Stimulated activated CD8-positive, alpha-beta memory T cell treated with anti-CD3 and anti-CD28 coated beads, Interleukin-12 subunit alpha, Interleukin-12 subunit beta, amount 100 ng/mL, for 4 hours (primary cell): ENCODE data around the gene RER1.

Source experiments
- DNase-seq: peaks from one replicate; pipeline ENCODE4 v3.0.0-alpha.2; 2020; ENCODE audit warnings: low read depth

The RER1 gene

DNA sequence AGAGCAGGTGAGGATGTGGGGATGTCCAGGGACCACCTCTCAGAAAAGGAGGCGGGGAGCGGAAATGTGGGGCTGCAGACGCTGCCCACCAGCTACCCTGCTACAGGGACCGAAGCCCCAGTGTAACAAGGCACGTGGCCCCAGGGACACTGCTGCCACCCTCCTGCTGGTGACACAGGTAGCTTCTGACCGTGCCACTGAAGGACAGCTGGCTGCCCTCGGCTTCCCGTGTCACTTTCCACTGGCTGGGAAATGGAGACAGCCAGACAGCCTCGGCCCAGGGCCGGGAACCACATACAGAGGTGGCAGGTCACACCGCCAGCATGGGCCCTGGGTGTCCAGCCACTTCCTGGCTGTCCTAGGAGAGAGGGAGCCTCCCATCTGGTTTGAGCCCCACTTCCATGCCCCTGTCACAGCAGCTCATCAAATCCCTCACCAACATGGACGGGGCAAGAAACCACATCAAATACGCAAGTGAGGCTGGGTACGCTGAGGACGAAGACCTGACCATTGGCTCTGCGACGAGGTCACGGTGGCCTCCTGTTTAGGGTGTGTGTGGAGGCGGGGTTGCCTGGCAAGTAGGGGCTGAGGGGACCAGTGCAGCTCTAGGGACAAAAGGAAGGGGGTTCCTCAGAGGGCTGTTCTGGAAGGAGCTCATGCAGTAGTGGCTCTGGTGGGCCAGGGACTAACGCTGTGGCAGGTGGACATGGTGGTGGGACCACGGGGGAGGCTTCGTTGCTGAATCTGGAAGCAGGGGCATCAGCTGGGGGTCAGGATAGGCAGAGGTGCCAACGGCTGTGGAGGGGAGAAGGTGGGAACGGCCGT lies 15.7 kb downstream of the RER1 start:
- no peak for DNase-seq

DNA sequence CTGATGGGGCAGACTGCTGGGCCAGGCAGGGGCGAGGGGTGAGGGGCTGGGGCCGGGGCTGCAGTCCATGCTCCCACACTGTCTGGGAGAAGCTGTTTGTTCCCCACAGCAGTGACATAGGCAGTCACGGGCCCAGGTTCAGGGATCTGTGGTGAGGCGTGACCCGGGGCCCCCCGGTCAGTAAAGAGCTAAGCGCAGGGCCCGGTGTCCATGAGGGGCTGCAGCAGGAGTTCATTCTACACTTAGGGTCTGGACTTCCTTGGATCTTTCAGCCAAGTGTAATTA lies 16.3 kb downstream of the RER1 start:
- no peak for DNase-seq

DNA sequence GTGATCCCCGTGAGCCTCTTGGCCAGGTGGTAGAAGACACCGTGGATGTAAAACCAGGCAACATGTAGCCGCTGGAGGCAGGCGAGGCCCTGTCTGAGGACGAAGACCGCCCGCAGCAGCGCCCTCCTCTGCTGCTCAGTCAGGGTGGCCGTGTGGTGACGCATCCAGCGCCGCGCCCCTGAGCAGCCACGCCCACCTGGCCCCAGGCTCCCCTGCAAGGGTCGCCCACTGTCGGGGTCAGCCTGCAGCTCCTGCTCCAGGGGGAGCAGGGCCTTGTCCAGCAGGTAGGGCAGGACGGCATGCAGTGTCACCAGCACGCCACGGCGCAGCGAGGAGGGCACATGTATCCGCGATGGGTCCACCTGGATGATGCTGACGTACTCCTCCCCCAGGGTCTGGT lies 16.8 kb downstream of the RER1 start:
- no peak for DNase-seq

DNA sequence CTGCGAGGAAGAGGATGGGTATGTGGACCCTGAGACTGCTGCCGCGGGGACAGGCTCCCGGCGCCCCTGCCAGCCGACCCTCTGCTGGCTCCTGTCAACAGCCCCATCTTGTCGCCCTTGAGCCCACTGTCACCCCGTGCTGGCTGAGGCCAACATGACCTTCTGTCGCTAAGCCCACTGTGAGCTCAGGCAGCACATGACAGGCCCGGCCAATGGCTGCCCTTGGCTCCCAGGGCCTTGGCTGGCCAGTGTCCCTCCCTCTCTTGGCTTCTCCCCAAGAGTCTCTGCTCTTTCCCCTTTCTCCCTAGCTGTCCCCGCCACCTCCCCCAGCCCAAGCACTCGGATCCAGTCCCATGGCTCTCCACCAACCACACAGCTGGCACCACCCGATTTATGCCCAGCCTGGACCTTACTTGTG lies 17.2 kb downstream of the RER1 start:
- no peak for DNase-seq

DNA sequence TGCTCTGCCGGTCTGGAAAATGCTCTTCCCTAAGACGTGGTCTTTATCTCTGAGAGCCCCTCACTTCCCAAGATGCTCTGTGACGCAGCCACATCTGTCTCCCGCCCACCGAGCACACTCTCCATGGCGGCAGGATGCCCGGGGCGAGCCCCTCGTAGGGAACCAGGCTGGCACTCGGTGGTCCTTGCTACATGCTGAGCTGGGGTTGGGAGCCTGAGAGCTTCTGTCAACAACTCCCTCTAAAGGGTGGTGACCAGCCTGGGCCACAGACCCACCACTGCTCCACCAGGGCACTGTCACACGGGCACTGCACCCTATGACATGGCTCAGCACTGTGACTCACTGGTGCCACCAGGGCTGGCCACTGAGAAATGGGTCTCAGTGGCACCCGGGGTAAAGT lies 18.1 kb downstream of the RER1 start:
- no peak for DNase-seq

DNA sequence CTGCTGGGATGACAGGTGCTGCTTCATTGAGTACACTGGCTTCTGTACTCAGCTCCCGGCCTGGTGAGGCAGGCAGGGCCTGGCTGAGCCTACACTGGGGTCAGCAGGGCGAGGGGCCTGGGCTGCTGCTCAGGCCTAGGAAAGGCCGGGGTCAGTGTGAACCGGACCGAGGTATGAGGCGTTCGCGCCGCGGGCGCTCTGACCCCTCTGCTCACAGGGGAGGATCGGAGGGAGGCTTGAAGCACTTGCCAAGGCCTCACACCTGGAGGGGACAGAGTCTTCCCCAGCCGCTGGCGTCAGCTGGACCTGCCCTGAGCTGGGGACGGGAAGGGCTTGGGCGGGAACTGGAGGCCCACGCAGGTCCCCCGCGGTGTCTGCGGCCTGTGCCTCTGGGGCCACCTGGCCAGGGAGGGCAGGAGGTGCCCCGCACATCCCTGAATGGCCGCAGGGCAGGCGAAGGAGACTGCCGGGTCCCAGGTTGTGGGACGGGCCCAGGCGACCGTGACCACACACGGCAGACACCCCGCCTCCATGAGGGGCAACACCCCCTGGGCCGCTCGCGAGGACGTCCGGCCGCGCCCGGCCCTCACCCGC lies 20.3 kb downstream of the RER1 start:
- DNase-seq: no peak

DNA sequence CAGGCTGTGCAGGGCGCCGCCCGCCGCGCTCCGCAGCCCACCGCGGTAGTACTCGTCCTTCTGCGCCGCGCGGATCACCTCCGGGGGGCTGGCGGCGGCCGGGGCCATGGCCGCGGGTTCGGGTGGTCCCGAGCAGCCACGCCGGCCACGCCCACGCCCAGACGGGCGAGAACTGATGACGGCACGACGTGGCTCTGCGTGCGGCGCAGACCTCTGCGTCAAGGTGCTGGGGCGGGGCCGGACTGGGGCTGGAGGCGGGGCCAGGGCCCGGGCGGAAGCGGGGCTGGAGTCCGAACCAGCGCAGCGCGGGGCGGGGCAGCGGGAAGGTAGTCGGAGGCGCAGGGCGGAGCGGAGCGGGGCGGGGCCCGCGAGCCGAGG lies 20.7 kb downstream of the RER1 start, which contains the start of gene PEX10:
PEX10 (minus strand) TSS at position 170 of the 378 bp plus-strand sequence; CDS start at position 108, 62 bp downstream.
- peak; percentile 100 for DNase-seq

DNA sequence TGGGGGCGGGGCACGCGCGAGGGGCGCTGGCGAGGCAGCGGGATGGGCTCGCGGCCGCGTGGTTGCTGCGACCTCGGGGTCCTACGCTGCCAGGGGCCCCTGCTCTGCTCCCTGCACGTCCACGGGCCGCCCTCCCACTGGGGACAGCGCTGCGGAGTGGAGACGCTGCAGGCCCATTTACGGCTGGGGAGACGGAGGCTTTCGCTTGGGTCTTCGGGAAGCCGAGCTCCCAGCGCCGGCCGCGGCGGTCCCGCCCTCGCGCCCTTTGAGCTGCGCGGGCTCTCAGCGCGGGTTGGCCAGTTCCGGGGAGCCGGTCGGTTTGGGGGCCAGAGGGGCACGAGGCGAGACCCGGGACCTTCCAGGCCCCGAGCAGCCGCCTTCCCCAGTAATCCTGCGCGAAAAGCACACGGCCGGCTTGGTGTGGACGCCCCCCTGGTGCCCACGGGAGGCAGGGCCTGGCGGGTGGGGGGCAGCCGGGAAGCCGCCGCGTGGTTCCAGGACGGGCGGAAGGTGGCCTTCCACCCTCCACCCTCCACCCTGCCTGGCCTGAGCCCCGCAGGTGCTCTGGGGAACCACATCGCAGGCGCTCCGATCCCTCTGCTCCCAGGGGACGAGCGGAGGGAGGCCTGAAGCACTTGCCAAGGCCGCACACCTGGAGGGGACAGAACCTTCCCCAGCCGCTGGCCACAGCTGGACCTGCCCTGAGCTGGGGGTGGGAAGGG lies 21.3 kb downstream of the RER1 start:
- no peak for DNase-seq

DNA sequence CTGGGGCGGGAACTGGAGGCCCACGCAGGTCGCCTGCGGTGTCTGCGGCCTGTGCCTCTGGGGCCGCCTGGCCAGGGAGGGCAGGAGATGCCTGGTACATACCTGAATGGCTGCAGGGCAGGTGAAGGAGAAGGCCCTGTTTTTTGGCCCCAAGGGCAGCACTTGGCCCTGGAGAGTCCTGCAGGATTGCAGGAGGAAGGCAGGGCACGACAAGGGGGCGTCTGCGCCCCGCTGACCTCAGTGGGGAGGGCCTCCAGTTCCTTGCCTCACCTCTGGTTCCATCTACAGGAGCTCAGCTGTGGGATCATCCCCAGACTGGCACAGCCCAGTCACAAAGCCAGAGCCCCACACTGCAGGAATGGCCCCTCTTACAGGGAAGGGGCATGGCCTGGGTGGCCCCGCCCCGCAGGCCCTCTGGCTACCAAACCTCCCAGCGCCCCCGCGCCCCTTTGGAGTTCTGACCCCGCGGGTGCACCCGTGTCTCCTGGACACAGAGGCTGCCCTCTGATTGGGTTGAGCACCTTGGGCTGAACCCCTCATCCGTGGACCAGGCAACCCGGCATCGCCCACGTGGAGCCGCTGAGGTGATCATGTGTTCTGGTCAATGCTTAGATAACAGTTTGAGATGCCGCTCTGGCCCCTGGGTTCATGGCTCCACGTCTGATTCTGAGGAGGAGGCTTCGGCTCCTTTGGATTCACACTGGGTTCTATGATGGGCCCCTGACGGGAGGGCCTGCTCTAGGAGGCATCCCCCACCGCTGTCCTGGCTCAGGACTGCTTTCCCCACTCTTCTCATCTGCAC lies 22.1 kb downstream of the RER1 start:
- no peak for DNase-seq

DNA sequence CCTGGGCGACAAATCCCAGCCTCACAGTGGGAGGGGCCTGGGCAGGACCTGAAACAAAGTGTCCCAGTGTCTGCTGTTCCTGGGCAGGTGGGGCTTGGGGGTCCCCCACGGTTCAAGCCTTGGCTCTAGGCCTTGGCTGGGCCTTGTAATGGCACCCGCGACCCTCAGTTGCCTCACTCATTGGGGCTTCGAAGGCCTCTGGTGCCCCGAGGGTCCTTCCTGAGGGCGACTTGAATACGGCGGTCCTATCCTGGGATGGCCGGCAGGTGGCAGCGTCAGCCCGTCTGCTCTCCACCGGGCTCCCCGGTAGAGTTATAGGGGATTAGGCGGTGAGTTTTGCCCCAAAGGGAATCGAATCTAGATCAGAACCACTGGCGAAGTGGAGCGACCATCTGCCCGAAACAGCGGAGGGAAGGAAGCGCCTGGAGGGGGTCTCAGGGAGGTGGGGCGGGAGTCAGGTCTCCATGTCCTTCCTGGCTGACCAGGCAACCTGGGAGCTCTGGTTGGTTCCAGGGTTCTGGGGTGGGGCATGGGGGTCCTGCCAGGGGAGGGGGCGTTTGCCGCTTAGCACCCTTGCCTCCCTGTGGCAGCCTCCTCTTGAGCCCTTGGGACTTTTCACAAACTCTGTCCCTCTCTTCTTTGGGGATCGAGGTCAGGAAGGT lies 22.8 kb downstream of the RER1 start:
- peak; percentile 65 for DNase-seq

DNA sequence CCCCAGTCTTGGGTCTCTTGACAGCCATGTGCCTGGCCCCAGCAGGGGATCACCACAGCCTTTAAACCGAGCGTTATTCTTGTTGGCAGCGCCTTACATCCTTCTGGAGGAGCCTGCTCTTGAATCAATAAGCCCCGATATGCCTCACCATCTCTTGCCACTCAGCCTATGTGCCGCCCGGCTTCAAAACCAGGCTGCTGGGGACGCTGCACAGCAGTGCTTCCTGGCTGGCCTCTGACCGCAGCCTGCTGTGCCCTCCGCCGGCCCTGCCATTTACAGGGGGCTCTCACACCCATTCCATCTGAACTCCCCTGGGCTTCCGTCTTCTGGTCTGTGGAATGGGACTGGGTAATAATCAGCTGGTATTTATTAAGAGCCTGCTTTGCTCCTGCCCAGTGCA lies 23.7 kb downstream of the RER1 start:
- DNase-seq: no peak

DNA sequence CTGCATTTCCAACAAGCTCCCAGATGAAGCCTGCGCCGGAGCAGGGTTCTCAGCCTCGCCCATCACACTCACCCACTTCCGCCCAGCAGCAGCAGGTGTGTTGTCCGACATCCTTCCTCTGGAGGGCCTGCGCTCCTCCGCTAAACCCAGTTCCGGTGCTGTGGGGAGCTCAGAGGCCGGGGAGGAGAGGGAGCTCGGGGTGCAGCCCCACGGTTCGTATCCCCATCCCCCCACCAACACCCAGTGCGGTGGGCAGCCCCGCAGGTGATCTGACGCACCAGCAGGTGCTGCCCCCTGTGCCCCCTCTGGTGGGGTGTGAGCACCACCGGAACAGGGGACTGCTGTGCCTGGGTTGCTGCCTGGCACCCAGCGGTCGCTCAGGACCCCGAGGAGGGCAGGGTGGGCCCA lies 24.2 kb downstream of the RER1 start:
- peak; percentile 29 for DNase-seq

DNA sequence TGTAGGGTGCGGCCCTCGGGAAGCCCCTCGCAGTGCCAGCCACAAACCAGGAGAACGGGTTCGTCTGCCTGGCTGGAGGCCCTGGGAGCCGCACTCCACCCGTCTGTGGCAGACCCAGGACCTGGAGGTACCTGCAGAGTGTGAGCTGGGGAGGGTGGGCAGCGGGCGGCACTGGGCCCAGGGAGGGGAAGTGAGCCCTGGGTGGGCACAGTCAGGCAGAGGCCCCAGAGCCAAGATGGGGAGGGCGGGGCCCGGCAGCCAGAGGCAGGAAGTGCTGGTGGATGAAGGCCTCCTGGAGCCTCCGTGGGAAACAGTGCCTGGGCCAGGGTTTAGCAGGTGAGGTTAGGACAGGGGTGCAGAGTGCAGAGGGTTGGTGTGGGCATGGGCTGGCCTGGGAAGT lies 24.8 kb downstream of the RER1 start:
- DNase-seq: no peak

DNA sequence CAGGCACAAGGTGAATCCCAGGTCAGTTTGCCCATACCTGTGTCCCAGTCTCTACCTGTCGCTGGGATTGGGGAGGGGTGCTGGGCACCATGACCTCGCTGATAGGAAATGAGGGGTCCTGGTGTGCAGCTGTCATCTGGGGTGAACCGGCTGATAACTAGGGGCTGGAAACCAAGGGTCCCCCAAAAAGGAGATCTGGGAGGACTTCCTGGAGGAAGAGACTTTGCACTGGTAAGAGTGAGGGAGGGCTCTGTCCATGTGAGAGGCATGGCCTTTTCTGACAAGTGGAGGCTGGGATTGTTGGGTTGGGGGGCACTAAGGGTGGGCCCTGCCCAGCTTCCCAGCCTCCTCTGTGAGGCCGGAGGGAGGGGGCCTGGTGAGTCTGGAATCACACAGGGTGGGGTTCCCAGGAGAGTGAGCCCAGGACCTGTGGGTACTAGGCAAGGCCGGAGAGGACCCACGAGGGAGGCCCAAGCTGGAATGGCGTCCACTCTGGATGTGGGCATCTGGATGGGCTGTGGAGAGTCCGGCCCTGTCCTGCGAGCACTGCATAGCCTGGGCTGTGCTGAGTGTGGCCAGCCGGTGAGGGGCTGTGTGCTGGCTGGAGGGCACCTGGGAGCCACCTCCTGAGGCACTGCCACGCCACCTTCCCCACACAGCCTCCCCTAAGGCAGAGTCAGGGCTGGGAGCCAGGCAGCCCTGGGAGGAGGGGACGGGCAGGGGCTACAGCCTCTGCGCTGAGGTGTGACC lies 25.6 kb downstream of the RER1 start:
- DNase-seq: no peak

DNA sequence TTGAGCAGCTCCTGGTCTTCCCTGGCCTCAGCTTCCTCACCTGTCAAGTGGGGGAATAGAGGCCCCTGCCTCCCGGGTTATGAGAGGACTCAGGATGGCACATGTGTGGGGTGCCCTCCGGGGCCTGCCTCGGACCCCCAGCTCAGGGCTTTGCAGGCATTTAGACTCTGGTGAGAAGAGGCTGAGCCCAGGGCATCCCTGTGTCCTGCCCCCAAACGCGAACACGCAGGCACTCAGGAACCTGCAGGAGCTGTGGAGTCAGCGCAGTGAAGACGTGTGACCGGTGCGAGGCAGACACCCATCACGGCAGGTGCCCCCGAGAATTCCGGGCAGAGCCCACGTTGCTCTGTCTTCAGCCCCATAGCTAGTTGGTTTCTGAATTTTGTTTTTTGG lies 26.2 kb downstream of the RER1 start:
- DNase-seq: no peak

DNA sequence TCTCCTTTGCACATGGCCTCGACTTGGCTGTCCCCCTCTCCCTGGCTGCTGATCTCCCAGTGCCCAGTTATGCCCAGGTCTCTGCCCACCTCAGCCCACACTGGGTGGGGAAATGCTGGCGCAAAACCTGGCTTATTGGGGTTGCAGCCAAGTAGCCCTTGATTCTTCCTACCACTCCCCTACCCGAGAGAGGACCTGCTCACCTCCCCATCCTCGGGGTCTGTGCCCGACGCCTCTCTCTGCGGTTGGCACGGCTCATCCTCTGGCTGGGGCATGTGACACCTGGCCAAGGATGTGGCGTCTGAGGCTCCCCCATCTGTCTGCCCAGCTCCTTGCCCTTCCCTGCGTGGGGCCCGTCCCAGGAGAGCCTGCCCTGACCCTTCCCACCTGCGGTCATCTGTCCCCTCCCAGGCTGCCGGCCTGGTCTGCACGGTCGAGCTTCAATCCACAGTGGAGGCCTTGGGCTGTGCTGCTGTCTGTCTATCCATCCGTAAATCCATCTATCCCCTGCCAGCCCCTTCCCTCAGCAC lies 27.2 kb downstream of the RER1 start:
- no peak for DNase-seq

DNA sequence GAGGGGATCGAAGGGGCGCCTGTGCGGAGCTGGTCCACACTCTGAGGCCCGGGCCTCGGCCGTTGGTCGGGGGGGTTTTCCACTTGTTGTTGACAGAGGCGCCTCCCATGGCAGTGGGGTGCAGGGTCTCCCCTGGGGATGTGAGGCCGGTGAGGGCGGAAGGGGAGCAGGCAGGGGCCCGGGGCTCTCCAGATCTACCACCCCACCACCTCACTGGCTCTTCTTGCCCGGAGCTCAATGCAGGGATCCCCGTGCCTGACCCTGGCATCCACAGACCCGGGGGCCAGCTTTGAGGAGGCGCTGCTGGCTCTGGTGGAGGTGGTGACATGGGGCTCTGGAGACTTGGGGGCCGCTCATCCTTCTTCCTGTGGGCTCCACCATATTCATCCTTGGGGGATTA lies 27.8 kb downstream of the RER1 start:
- DNase-seq: no peak

DNA sequence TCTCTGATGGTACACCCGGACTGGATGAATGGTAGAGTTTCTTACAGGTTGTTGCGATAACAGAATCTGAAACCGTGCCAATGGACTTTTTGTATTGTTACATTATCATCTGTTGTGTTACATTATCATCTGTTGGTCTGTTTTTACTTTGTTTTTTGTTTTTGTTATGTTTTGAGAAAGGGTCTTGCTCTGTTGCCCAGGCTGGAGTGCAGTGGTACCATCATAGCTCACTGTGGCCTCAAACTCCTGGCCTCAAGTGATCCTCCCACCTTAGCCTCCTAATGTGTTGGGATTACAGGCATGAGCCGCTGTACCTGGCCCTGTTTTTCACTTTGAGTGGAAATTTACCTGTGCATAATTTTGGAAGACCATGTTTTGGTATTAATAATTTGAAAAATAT lies 30.9 kb downstream of the RER1 start:
- DNase-seq: no peak

DNA sequence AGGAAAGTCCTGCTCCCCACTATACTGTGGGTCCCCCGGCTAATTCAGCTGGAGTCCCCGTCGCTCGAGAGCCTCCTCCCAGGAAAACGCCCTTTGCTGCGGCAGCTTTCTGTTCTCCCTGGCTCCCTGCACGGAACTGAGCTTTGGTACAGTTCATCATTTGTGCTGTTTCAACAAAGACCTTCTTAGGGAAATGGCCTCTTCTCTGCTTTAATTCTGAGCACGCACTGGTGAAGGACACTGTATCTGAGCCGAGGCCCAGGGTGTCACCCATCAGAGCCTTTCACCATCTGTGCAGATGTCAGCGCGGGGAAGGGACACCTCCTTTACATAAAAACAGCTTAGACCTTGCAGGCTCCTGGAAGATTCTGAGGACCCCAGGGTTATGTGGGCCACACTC lies 34.3 kb downstream of the RER1 start:
- no peak for DNase-seq

DNA sequence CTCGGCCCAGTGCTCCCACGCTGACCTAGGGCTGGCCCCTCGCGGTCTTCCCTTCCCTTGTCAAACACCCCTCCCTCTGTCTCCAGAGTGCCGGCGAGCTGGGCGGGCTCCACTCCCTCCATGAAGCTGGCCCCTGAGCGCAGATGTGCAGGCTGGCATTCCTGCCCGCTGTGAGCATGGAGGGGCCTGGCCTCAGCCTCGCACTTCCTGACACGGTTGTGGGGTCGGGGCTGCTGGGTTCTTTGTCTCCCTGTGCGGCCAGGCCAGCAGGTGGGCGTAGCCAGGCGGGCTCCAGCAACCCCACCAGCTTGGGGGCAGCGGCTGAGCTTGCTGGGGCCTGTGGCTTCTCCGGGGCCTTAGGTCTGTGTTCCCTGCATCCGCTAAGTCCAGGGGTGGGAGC lies 34.9 kb downstream of the RER1 start:
- DNase-seq: no peak

DNA sequence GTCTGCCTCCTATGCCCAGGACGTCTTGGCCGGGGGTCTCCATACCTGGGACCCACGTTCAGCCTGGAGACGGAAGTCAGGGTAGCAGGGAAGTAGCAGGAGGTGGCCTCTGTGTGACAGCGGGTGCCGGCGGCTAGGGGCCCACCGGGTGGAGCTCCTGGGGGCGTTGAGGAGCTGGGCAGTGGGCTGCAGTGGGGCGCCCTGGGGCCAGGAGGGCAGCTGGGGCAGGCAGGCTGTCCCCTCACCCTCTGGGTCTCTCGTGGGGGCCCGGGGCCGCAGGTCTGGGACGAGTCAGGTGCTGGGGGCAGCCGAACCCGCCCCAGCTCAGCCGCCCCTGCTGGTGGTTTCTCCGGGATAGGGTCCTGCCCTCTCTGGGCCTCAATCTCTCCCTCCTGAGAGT lies 35.4 kb downstream of the RER1 start:
- no peak for DNase-seq
